Neural crest cell (in vitro differentiated cells): Measurements from ENCODE around the gene TMEM91. TPM values are rescaled to one million over a fixed set of nuclear protein-coding genes. Genes with fewer than 3 reads are reported as not detected.
"Not testable (repeated sequence)": the region's sequence is repeated elsewhere in the genome, so short reads cannot be mapped to it uniquely, and the experiment has no call there.

Experiments used
- DNase-seq: peaks from one replicate; pipeline ENCODE4 v3.0.0; 2021; ENCODE audit warnings: low read depth, mixed read lengths, low spot score
- H3K27ac Mint-ChIP-seq: one replicate; pipeline ENCODE4 v1.8.0; 2021; ENCODE audit warnings: mild to moderate bottlenecking, mixed read lengths; ENCODE audit not compliant: unreplicated experiment
- H3K27me3 Mint-ChIP-seq: 2 replicates; pipeline ENCODE4 v1.8.0; 2021; ENCODE audit warnings: low read depth, mild to moderate bottlenecking, mixed read lengths
- H3K36me3 Mint-ChIP-seq: 2 replicates; pipeline ENCODE4 v1.8.0; 2021; ENCODE audit warnings: low read depth, mild to moderate bottlenecking, mixed read lengths
- H3K4me1 Mint-ChIP-seq: 2 replicates; pipeline ENCODE4 v1.8.0; 2021; ENCODE audit warnings: mixed read lengths
- H3K4me3 Mint-ChIP-seq: one replicate; pipeline ENCODE4 v1.8.0; 2021; ENCODE audit warnings: mild to moderate bottlenecking, mixed read lengths
- H3K9me3 Mint-ChIP-seq: 2 replicates; pipeline ENCODE4 v1.8.0; 2021; ENCODE audit warnings: mixed read lengths
- CTCF ChIP-seq: fragments of 200-600 bp; sonication (generic); conservative IDR thresholded peaks from 2 replicates; pipeline ENCODE4 v1.5.0; 2021; ENCODE audit warnings: antibody characterized with exemption, mild to moderate bottlenecking
- total RNA-seq: library from RNA; stranded (reverse); gene quantifications from 2 replicates; pipeline ENCODE4 v1.2.1, GENCODE V29; 2021

Gene TMEM91
- total RNA-seq, 1 donor from 2014 or later, result 6.6 TPM

- H3K9me3 Mint-ChIP-seq, result no peaks in the 10 kb centered on the region
- H3K4me1 Mint-ChIP-seq, result peaks cover 26% of the 10 kb centered on the region
- H3K27me3 Mint-ChIP-seq, result no peaks in the 10 kb centered on the region
- no peak for DNase-seq
- peak; percentile 43 for TF ChIP-seq CTCF
- H3K27ac Mint-ChIP-seq, result peak overlapping the region; percentile 58
- peaks cover 6% of the 10 kb centered on the region for H3K36me3 Mint-ChIP-seq
- peak overlapping the region; percentile 85 for H3K4me3 Mint-ChIP-seq
Measured at GRCh38 chr19:41366089-41366488, 10.2 kb upstream of the TMEM91 start.

GRCh38 chr19:41367848-41368301, 8.5 kb upstream of the TMEM91 start:
- DNase-seq, result no peak
- no peak overlapping the region for H3K27ac Mint-ChIP-seq

GRCh38 chr19:41369769-41370168, 6.6 kb upstream of the TMEM91 start:
- Mint-ChIP-seq H3K27me3 (no peaks in the 10 kb centered on the region), H3K4me3 (no peak overlapping the region), H3K9me3 (no peaks in the 10 kb centered on the region), H3K36me3 (peaks cover 4% of the 10 kb centered on the region), H3K27ac (no peak overlapping the region), H3K4me1 (peaks cover 4% of the 10 kb centered on the region)
- TF ChIP-seq CTCF, result no peak
- DNase-seq, result no peak

More at GRCh38 chr19:41367848-41368301, 8.5 kb upstream of the TMEM91 start:
- no peaks in the 10 kb centered on the region for H3K9me3 Mint-ChIP-seq
- H3K4me1 Mint-ChIP-seq, result peaks cover 20% of the 10 kb centered on the region
- H3K27me3 Mint-ChIP-seq, result no peaks in the 10 kb centered on the region
- TF ChIP-seq CTCF, result no peak
- peak overlapping the region; percentile 16 for H3K4me3 Mint-ChIP-seq
- peaks cover 6% of the 10 kb centered on the region for H3K36me3 Mint-ChIP-seq

GRCh38 chr19:41371119-41371518, 5.2 kb upstream of the TMEM91 start:
- H3K4me1 Mint-ChIP-seq, H3K36me3 Mint-ChIP-seq, H3K27me3 Mint-ChIP-seq, H3K9me3 Mint-ChIP-seq, H3K4me3 Mint-ChIP-seq, DNase-seq: not testable (repeated sequence)
- H3K27ac Mint-ChIP-seq, result peak overlapping the region; percentile 89

GRCh38 chr19:41371541-41371940, 4.8 kb upstream of the TMEM91 start:
- Mint-ChIP-seq H3K27me3 (no peaks in the 10 kb centered on the region), H3K9me3 (no peaks in the 10 kb centered on the region), H3K4me1 (peaks cover 6% of the 10 kb centered on the region), H3K36me3 (no peaks in the 10 kb centered on the region), H3K4me3 (no peak overlapping the region), H3K27ac (peak overlapping the region; percentile 89)
- DNase-seq, result no peak
- no peak for TF ChIP-seq CTCF

GRCh38 chr19:41372501-41372900, 3.8 kb upstream of the TMEM91 start:
- H3K27ac Mint-ChIP-seq, result no peak overlapping the region
- H3K4me3 Mint-ChIP-seq, result no peak overlapping the region

More at GRCh38 chr19:41372501-41372900, 3.8 kb upstream of the TMEM91 start:
- no peaks in the 10 kb centered on the region for H3K36me3 Mint-ChIP-seq
- H3K9me3 Mint-ChIP-seq, result no peaks in the 10 kb centered on the region
- no peak for TF ChIP-seq CTCF
- H3K27me3 Mint-ChIP-seq, result peaks cover 5% of the 10 kb centered on the region
- DNase-seq, result no peak
- H3K4me1 Mint-ChIP-seq, result peaks cover 15% of the 10 kb centered on the region
